ENCODE results near the gene DTNB.

The DTNB gene

GRCh38 chr2:25330937-25331336 lies 342.4 kb downstream of the DTNB start:
- DNase-seq (ENCODE audit: low read depth in 1 of 2, low spot score in 1 of 2), result no peak

- no peak for DNase-seq (ENCODE audit: low read depth in 1 of 2, low spot score in 1 of 2)
Measured at GRCh38 chr2:25330273-25330672, 343.1 kb downstream of the DTNB start.

GRCh38 chr2:25328152-25329085 lies 345.0 kb downstream of the DTNB start:
- DNase-seq (ENCODE audit: low read depth in 1 of 2, low spot score in 1 of 2), result no peak
